GM21423 (cell line): ENCODE data around the gene CYS1.
"Not testable (repeated sequence)": the region's sequence is repeated elsewhere in the genome, so short reads cannot be mapped to it uniquely, and the experiment has no call there.

ENCODE experiments used
- ATAC-seq: cut with Tn5 transposase; IDR thresholded peaks from one replicate; pipeline ENCODE4 v1.9.1; 2021; ENCODE audit warnings: mild to moderate bottlenecking, moderate library complexity; ENCODE audit not compliant: unreplicated experiment

CYS1 gene

DNA sequence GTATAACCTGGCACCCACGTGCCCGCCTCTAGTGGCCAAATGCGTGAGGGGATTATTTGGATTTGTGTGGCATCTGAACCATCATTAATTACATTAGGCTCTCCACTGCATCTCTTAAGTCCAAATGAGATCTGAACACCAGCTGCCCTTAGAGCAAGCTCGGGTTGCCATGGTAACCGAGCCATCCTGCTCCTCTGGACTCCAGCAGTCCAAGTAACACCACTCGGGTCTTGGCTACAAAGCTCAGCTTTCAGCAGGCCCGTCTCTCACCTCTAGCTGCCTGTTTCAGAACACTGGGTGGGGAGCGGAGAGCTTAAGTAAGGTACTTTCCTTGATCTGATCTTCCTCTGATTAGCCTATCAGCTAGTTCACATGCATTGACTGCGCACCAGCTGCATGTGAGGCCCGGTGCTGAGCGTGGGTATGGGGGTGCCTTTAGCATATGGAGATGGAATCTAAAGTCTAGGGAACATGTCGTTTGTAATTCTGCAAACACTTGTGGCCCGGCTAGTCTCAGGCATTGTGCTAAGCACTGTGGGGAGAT is 14.1 kb upstream of the CYS1 start:
- ATAC-seq: no peak

GRCh38 chr2:10091889-10092244 is 11.7 kb upstream of the CYS1 start:
- ATAC-seq: not testable (repeated sequence)

GRCh38 chr2:10091182-10091888 is 11.1 kb upstream of the CYS1 start:
- peak; percentile 30 for ATAC-seq

GRCh38 chr2:10089565-10090190 is 9.5 kb upstream of the CYS1 start:
- ATAC-seq: peak; percentile 45

DNA sequence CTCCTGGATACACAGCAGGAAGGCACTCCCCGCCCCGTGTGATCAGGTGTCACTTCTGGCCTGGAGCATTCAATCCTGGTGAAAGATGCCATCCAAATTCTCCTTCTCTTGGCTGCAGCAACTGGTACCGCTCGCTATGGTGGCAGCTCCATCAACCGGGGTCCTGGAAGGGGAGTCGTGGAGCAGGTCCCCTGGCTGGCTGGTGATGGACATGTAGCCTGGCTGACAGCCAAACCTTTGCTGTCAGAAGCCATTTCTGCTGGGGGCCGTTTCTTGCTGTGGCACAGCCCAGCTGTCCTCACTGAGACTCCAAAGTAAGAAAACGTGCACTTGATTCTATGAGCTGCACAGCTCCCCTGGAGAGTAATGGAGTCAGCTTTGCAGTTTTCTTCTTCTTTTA is 7.1 kb upstream of the CYS1 start:
- ATAC-seq: no peak

DNA sequence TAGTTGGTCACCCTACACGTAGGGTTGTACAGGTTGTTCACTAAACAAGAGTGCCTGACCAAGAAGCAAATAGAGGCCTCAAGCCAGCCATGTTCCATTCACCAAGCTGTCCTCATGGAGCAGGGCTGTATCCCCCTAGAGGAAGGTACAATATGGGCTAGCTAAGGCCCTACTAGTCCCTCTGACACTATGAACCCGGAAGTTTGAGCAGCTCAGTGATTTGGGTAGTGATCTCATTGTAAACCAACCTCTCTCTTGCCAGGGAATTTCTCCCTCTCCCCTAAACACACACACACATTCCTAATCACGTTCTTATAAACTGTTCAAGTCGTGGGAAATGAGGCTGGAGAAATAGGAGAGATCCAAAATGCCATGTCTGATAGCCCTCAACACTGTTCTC is 6.7 kb upstream of the CYS1 start:
- no peak for ATAC-seq

GRCh38 chr2:10085668-10086059 is 5.5 kb upstream of the CYS1 start:
- no peak for ATAC-seq

GRCh38 chr2:10085043-10085667 is 4.9 kb upstream of the CYS1 start:
- no peak for ATAC-seq

DNA sequence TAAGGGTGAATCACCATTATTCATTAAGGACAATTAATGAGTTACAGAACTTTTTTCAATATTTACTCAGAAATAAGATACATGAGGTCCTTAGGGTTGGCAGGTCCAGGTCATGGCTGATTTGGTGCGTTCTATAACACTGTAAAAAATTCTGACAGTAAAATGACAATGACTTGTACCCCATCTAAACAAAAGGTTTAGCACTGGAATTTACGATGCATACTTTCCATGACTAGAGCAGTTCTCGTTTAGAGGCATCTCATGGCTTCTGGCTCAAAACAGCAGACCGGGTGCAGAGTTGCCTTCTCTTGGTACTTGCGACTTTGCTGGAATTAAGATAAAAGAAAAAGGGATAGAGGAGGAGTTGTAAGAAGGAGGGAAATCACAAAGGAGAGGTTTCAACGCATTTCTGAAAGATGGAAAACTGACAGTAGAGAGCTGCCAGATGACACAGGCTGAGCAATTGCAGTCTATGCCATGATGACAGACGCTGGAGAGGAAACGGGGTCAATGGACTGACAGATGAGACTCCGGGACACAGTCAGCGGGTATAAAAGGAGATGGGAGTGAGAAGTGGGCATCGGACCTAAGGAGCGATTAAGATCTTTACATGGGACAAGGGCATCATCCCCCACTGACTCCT is 4.1 kb upstream of the CYS1 start:
- ATAC-seq: no peak

DNA sequence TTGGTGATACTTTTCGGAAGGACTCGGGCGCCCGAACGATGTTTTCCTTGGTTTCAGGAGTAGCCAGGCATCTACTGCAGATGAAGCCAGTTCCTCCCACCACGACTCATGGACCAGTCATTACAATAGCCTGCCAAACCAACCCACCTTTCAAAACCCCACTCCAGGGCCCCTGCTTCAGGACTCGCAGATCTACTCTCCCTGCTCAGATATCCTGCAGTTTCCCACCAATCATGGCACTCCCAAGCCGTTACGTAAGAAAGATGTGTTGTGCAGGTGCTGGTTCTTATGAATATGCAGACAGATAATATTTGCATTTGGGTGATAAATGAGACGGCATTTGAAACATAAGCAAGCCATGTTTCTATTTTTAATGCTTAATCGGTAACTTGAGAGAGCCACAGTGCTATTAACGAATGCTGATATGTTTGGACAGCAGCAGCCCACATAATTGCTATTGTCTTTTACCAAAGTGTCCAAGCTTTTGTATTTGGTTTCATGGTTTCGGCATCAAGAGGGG is 3.5 kb upstream of the CYS1 start:
- peak; percentile 25 for ATAC-seq

DNA sequence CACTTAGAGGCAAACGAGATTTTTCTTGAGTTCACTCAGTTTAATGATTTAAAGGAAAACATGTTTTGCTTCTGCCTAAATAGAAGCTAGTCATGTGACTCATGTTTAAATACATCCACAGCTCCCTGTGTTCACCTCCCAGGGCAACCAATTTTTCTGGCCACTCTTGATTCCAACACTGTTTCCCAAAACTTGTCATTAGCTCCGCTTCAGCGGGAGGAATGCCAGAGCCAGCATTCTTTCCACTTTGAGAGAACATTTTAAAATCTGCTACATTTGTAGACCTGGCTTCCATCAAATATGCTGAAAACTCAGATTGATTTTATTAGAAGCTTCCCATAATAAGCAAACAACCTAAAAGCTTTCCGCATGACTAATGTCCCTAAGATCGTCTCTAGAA is 2.8 kb upstream of the CYS1 start:
- no peak for ATAC-seq

- peak; percentile 17 for ATAC-seq
These were observed 509 bp upstream of the CYS1 start for GRCh38 chr2:10080536-10081304.

DNA sequence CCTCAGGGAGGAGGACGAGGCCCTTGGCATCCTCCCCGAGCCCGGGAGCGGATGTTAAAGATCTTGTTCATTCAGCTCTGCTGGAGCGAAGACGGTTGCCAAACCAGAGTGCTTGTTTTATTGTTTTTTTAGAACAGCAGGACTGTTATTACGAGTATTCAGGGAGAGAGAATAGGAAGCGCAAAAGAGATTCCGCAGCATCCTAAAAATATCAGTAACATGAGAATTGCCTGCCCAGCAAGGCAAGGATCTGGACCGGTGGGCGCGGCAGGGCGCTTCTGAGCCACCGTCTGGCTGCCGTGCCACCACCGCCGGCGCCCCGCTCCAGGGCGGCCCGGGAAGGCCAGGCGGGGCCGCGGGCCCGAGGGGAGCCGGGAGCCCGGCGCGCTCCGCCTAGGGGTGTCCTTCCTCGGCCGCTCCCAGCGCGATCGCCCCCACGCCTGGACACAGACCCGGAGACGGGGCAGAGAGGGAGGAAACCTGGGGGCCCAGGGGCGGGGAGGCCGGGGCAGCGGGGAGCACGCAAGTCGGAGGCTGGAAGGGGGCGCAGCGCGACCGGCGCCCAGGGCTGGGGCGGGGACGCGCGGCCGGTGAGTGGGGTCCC is 843 bp downstream of the CYS1 start:
- peak; percentile 22 for ATAC-seq

- ATAC-seq: no peak
These were observed 1.4 kb downstream of the CYS1 start for GRCh38 chr2:10078704-10079265.

DNA sequence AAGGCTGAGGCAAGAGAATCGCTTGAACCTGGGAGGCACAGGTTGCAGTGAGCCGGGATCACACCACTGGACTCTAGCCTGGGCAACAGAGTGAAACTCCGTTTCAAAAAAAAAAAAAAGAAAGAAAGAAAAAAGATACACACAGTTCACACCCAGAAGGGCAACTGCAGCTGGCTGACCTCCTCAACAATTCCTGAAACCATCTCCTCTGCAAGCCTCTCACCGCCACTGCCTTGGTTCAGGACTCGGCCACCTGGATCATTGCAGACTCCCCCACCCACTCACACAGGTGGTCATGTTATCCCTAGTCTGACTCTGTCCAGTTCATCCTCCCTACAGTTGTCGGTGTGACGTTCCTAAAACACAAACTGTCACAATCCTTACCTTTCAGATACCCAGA is 2.2 kb downstream of the CYS1 start:
- ATAC-seq: no peak

GRCh38 chr2:10076988-10077527 is 3.2 kb downstream of the CYS1 start:
- ATAC-seq: no peak

DNA sequence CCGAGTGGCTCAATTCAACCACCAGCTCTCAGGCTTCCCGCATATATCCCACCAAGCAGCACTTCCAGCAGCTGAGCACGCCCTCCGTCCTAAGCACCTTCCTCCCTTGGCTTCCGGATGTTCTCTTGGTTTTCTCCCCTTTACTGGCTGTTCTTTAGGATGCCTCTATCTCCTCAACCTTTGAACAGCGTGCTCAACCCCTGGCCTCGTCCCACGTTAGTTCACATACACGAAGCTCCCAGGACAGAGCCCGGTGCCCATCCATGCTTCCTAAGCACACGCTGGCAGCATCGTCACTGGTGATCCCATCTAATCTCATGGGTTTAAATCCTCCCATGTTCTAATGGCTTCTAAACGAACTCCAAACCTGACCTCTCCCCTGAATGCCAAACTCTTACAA is 3.7 kb downstream of the CYS1 start:
- no peak for ATAC-seq

DNA sequence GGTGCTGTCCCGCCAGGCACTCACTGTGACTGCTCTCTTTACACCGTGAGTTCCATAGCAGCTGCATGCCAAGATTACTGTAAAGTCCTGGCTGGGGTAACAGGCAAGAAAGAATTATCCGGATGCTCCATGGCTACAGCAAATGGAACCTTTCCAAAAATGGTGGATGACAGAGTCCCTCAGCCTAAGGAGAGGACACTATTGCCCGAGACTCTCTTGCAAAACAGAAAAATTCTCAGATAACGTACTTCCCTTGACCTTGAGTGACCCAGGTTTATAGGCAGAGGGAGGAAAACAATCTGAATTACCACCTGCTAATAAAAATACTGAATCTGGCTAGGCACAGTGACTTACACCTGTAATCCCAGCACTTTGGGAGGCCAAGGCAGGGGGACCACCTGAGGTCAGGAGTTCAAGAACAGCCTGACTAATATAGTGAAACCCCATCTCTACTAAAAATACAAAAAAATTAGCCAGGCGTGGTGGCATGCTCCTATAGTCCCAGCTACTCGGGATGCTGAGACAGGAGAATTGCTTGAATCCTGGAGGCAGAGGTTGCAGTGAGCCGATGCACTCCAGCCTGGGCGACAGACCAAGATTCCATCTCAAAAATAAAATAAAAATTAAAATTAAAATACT is 4.5 kb downstream of the CYS1 start:
- no peak for ATAC-seq

- no peak for ATAC-seq
These were observed 5.1 kb downstream of the CYS1 start for GRCh38 chr2:10075101-10075500.
